Glutamatergic neuron (in vitro differentiated cells): Measurements from ENCODE around the gene SERGEF. TPM values are rescaled to one million over a fixed set of nuclear protein-coding genes. Genes with fewer than 3 reads are reported as not detected.

ENCODE experiments used
- DNase-seq: peaks from one replicate; pipeline ENCODE4 v3.0.0; 2022
- H3K27ac Mint-ChIP-seq: one replicate; pipeline ENCODE4 v1.8.0; 2020; ENCODE audit warnings: mild to moderate bottlenecking, mixed read lengths, inconsistent platforms; ENCODE audit not compliant: unreplicated experiment
- H3K27me3 Mint-ChIP-seq: one replicate; pipeline ENCODE4 v1.8.0; 2020; ENCODE audit warnings: mild to moderate bottlenecking, moderate library complexity, mixed read lengths, inconsistent platforms; ENCODE audit not compliant: unreplicated experiment
- H3K36me3 Mint-ChIP-seq: one replicate; pipeline ENCODE4 v1.8.0; 2020; ENCODE audit warnings: mild to moderate bottlenecking, mixed read lengths, inconsistent platforms; ENCODE audit not compliant: unreplicated experiment
- H3K4me1 Mint-ChIP-seq: one replicate; pipeline ENCODE4 v1.8.0; 2020; ENCODE audit warnings: mild to moderate bottlenecking, low read depth, mixed read lengths, inconsistent platforms; ENCODE audit not compliant: unreplicated experiment
- H3K4me3 Mint-ChIP-seq: one replicate; pipeline ENCODE4 v1.8.0; 2020; ENCODE audit warnings: mild to moderate bottlenecking, mixed read lengths, inconsistent platforms; ENCODE audit not compliant: unreplicated experiment
- H3K9me3 Mint-ChIP-seq: one replicate; pipeline ENCODE4 v1.8.0; 2020; ENCODE audit warnings: mild to moderate bottlenecking, moderate library complexity, mixed read lengths, inconsistent platforms; ENCODE audit not compliant: unreplicated experiment
- long read RNA-seq: library from polyadenylated mRNA; unstranded; transcript quantifications from one replicate; pipeline ENCODE4 v2.0.0, GENCODE V29; 2020; ENCODE audit not compliant: unreplicated experiment
- total RNA-seq: library from RNA; stranded (reverse); fragmentation: NEBNext Ultra II Directional; extraction: Animal tissue kit (Norgen Biotek cat#: 25700); gene quantifications from one replicate; pipeline ENCODE4 v1.2.1, GENCODE V29; 2021; ENCODE audit not compliant: unreplicated experiment
- TF ChIP-seq, protein P1 (sequence below): fragments of 200-600 bp; sonication (generic); IDR thresholded peaks from one replicate; pipeline ENCODE4 v1.5.0; 2021; ENCODE audit not compliant: partially characterized antibody, unreplicated experiment

Gene SERGEF
- total RNA-seq = 42.5 TPM
- long read RNA-seq, transcript SERGEF-201 (11 exons, 1,566 nt) = major isoform, 8 of 31 reads
- long read RNA-seq, partial matches to known transcripts = 3 of 31 reads
- long read RNA-seq, other reads (novel, unspliced or antisense) = 17 of 31 reads

DNA sequence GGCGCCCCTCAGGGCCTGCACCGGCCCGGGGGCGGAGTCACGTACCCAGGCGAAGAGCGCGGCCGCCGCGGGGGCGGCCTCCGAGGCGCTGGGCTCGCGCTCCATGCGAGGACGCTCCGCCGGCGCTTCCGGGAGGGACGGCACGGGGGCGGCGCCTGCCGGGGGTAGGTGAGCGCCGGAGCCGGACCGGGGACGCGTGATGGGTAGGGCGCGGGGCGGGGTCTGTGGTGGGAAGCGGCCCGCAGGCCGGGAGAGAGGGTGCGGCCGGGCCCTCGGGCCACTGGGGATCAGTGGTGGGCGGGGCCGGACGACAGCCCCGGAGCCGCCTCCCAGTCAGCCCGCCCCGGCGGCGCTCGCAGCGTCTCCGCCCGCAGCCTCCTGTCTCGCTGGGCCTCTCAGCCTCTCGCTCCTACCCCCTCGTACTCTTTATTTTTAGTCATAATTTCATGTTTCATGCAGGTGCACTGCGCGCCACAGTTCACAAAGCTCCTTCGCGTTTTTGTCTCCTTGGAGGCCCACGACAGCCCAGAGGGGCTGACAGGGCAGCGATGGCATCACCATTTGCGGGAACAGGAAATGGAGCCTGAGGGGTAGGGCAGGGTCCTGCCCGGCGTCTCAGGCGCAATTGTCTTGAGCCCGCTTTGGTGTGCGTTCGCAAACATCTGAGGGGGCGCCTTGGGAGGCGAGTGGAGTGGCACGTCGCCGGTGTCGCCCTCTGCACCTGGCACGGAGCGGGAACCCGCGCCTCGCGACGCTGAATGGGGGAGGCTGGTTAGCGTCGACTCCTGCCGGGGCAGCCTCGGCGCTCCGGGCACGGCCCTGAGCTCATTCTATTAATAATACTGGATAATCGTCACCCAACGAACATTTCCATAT is at the start of gene SERGEF:
TSS of gene SERGEF (minus strand) at position 142 of the 876 bp plus-strand sequence. CDS start at position 105, 37 bp downstream.
- DNase-seq = peak; percentile 93
- TF ChIP-seq, protein P1, sequence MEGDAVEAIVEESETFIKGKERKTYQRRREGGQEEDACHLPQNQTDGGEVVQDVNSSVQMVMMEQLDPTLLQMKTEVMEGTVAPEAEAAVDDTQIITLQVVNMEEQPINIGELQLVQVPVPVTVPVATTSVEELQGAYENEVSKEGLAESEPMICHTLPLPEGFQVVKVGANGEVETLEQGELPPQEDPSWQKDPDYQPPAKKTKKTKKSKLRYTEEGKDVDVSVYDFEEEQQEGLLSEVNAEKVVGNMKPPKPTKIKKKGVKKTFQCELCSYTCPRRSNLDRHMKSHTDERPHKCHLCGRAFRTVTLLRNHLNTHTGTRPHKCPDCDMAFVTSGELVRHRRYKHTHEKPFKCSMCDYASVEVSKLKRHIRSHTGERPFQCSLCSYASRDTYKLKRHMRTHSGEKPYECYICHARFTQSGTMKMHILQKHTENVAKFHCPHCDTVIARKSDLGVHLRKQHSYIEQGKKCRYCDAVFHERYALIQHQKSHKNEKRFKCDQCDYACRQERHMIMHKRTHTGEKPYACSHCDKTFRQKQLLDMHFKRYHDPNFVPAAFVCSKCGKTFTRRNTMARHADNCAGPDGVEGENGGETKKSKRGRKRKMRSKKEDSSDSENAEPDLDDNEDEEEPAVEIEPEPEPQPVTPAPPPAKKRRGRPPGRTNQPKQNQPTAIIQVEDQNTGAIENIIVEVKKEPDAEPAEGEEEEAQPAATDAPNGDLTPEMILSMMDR = no peak
- Mint-ChIP-seq H3K27me3 (peaks cover 7% of the 10 kb centered on the region), H3K27ac (peak within 1 kb of the TSS; percentile 93), H3K4me1 (peaks cover 18% of the 10 kb centered on the region), H3K9me3 (peaks cover 6% of the 10 kb centered on the region), H3K4me3 (peak within 1 kb of the TSS; percentile 100), H3K36me3 (no peaks in the 10 kb centered on the region)

DNA sequence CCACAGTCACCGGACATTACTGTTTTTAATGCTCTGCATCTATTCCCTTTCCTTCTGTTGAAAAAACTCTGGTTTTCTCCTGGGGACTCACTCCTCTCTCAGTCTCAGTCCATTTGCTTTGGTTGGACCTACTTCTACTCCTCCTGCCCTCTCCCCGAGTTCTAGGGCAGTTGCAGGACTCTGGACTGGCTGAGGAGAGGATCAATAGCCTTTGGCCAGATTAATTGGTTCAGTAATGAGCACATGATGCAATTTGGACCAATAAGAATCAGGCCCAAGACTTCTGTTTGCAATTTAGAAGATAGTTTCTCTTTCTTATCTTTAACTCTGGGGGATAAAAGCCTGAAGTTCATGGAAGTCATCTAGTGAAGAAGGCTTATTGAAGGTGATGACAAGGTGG is 48.5 kb upstream of the SERGEF start:
- DNase-seq = no peak
- Mint-ChIP-seq H3K27ac (no peak overlapping the region), H3K9me3 (no peaks in the 10 kb centered on the region), H3K4me1 (no peaks in the 10 kb centered on the region), H3K27me3 (no peaks in the 10 kb centered on the region), H3K36me3 (no peaks in the 10 kb centered on the region), H3K4me3 (no peak overlapping the region)
- TF ChIP-seq, protein P1 = no peak

DNA sequence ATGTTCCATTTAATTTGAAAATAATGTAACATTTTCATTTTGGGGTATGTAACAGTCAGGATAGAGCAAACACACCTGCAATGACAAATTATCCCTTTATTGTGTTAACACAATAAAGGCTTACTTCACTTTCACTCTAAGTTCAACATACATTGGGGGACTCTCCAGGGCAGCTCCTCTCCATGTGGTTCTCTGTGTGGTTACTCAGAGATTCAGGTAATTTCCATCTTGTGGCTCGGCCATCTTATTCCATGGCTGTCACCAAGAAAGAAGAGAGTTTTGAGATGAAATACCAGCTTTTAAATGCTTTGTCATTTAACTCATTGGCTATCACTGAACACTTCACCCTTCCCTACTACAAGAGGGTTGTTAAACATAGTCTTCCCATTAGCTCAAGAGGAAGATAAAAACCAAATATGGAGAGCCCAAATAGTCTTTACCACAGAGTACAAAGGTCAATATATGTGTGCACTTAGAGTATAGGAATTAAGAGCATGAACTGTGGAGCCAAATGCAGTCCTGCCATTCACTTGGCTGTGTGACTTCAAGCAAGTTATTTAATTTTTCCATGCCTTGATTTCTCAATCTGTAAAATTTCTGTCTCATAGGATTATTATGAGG is 43.8 kb upstream of the SERGEF start:
- Mint-ChIP-seq H3K4me3 (no peak overlapping the region), H3K36me3 (no peaks in the 10 kb centered on the region), H3K4me1 (no peaks in the 10 kb centered on the region), H3K27me3 (no peaks in the 10 kb centered on the region), H3K27ac (no peak overlapping the region), H3K9me3 (no peaks in the 10 kb centered on the region)
- TF ChIP-seq, protein P1 = no peak
- DNase-seq = no peak

DNA sequence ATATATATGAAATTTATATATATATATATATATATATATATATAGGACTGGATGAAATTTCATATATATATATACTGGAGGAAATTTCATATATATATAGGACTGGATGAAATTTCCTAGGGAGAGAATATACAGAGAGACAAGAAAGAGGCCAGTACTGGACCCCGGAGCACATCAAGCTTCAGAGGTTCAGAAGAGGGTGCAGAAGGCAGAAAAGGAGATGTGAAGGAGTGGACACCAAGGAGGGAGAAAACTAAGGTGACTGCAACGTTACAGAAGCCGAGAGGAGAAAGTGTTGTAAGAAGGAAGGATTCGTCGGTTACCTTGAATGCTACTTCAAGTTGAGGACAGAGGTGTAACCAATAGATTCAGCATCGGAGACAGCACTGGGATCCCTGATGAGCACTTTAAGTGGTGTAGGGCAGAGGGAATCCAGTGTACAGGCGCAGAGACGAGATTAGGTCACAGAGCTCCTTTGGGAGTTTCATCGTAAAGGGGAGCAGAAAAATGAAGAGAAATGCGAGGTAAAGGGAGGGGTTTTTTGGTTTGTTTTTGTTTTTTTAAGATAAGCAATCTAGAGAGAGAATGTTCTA is 41.8 kb upstream of the SERGEF start:
- Mint-ChIP-seq H3K4me3 (no peak overlapping the region), H3K9me3 (no peaks in the 10 kb centered on the region), H3K4me1 (no peaks in the 10 kb centered on the region), H3K27ac (no peak overlapping the region), H3K36me3 (no peaks in the 10 kb centered on the region), H3K27me3 (no peaks in the 10 kb centered on the region)
- DNase-seq = no peak
- TF ChIP-seq, protein P1 = no peak
